Ammon's horn (tissue), 1 donor: ENCODE results near the gene FILIP1L.

Experiments
- DNase-seq: peaks from one replicate; pipeline ENCODE4 v3.0.0-alpha.2; 2016; ENCODE audit warnings: low spot score

Gene FILIP1L

DNA sequence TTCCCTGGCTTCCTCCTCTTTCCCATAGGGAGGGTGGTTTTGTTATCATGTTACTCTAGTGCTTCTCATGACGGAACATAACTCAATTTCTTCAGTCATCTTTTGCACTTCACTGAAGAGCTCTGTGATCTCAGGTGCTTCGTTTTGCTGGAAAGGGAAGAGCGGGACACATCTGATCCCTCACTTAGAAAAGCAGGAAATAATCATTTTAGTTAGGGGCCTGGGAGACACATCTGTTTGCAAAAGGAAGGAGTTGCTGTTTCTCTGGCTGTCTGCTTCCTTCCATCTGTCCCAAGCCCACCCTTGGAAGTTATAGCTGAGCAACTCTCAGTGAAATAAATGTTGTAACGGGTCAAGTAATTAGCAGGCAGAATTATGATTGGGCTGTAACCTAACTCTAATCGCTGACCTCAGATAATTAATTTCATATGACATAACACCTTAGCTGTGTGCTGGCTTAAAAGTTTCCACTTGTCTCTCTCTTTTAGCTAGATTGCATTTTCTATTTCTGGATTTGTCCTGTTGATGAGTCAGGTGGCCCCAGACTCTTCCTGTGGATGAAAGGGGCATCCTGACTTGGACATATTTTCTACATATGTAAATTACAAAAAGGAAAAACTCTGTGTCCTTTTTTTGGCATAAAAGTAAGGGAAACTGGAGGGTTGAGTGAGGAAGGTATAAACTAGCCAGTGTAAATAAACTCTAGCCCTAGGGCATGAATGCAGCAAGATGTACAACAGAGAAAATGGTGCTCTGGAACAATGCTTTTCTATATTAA is 11.0 kb upstream of the FILIP1L start:
- DNase-seq = no peak

DNA sequence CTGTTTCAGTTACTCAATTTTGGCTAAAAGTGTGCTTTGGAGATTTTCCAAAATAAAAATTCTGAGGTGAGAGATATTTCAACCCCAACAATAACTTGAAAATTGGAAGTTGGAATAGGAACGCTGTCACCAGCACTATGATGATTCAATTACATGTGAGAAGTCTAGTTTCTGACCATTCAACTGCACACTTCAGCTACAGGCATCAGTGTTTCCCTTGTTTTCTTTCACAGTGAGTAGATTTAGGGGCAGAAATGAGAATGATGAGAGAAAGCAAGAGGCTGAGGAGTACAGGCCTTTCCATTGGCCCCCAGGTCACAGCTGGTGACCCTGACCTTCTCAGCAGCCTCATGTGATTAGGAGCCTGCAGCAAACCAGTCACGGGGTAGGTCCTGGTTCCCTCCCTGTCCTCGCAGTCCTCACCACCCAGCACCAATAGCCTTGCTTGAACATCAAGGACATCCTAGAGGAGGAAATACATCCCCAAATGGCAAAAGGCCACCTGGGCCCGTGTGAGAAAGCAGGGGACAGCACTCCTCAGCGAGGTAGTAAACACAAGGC is 10.0 kb upstream of the FILIP1L start:
- no peak for DNase-seq

DNA sequence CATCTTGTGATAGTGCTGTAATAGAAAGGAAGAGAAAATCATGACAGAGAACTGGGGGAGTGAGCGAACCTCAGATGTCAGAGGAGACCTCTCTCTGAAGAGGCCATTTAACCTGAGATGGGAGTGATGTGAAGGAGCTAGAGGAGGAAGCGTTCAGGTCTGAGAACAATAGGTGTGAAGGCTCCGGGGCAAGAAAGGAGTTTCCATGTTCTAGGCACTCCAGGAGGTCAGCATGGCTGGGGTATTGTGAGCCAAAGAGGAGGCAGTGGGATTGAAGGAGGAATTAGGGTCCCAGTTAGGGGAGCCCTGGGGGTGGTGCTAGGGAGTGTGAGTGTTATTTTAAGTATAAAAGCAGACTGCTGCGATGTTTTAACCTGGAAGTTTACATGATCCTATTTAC is 8.8 kb upstream of the FILIP1L start:
- no peak for DNase-seq

DNA sequence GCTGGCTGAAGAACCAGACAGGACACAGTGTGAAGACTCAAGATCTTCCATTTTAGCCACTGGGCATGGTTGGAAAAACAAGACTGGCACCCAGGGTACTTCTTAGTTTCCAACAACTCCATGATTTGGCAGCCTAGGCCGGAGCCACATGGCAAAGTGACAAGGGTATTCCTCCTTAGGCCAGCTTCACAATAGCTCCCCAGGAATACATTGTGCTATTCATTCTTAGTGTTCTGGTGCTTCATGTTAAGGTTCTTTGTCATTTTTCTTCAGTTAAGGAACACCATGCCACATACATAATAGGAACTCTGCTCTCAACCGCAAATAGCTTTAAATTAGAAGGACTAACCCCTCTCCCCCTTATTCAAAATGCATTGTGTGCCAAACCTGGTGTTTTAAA is 8.0 kb upstream of the FILIP1L start:
- DNase-seq = no peak

DNA sequence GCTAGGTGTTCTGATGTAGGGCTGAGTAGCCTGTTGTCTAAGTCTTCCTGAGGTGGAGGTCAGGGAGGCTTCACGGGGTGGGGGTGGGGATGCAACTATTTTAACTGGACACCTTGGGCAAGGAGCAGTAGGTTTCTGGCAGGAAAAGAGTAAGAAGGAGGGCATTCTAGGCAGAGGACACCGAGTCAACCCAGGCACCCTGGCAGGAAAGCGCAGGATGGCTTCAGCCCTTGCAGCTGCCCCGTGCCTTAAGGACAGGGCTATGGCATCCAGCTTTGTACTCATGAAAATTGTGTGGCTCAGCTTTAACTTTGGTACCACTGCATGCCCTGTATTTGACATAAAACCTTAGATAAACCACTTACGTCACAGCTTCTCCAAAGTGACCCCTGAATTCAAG is 6.4 kb upstream of the FILIP1L start:
- DNase-seq = no peak

DNA sequence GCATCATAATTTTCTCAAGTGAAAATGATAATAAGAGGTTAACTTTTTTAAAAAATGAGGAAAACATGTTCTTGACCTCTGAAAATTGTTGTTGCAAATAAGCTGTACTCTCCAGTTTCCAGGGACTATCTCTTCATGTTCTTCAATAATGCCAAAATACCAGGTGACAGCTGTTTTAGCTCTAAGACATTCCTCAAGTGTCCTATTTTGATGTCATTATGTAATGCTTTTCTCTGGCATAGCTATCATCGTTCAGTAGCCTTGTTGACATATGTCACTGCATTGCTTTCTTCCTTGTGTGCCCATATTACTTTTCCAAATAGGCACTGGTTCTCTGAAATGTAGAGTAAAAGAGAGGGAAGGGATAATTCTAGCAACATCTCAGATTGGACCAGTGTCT is 5.7 kb upstream of the FILIP1L start:
- no peak for DNase-seq

DNA sequence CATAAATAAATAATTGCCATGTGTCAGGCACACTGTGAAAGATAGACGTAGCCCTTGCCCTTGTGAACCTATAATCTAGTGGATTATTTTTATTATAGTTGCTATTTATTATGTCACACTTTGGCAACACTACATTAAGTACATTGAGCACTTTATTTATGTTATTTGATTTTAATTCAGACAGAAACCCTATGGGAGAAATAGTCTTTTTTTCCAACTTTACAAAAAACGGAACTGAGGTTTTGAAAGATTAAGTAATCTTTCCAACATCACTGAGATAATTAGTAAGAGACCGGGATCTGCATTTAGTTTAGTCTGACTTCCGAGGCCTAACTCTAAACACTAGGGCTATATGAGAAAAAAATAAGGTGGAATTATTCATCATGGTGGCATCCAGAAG is 2.8 kb upstream of the FILIP1L start:
- DNase-seq = no peak

DNA sequence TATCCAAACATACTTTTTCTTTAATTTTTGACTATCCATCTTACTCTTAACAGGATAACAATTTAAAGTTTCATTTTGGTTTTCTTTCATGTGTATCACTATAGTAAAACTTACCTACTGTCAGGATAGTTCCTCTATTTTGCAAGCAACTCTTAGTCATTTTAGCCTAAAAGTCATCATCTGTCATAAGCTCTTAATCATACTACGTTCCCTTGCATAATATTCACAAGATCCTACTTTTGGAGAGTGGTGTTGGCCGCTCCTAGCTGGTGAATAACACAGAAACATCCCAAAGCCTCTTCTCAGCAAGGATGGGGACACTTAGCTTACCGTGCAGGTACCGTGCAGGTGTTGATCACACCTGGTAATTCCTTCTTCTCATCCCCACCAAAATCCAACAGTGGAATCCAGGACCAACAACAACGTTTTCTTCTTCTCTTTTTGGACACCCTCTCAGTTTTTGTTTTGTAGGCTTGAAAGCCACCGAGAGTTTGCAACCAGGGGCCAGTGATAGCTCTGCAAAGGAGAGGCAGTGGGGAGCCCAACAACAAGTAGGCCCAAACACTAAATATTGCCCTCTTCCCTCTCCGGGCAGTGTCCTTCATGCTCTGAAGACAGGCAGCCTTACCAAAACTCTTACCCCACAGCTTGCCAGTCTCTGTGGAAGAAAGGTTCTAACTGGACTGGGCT is 433 bp downstream of the FILIP1L start:
- DNase-seq = no peak

DNA sequence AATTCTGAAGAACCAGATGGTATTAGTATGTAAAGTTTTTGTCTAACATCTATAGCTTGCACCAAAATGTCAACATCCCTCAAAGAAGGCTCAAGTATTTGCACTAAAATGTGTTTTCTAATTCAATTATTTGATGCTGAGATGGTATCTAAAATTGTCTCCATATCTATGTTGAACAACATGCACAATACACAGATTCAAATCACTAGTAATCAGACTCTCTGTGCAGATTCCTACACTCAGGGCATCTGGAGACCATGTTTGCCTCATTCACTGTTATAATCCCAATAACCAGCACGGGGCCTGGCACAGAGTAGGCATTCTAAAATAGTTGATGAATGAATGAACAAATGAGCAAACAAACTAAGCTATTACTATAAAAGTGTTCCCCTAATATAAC is 2.6 kb downstream of the FILIP1L start:
- no peak for DNase-seq

DNA sequence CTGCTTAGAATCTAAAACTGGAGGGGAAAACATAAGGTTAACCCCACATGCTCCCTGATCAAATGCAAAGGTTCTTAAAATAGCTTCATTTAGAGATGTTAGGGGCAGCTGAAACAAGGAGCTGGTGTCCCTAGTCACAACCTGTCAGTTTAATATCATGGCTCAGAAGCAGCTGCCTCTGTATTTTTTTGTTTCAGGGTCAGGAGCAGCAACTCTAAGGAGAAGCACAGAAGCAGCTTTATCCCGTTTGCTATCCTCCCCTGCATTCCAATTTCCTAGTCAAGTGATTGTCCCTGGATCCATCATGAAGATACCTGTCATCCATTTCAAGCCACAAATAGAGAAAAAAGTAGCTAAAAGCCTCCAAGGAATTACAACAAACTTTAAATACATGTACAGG is 4.1 kb downstream of the FILIP1L start:
- DNase-seq = no peak

DNA sequence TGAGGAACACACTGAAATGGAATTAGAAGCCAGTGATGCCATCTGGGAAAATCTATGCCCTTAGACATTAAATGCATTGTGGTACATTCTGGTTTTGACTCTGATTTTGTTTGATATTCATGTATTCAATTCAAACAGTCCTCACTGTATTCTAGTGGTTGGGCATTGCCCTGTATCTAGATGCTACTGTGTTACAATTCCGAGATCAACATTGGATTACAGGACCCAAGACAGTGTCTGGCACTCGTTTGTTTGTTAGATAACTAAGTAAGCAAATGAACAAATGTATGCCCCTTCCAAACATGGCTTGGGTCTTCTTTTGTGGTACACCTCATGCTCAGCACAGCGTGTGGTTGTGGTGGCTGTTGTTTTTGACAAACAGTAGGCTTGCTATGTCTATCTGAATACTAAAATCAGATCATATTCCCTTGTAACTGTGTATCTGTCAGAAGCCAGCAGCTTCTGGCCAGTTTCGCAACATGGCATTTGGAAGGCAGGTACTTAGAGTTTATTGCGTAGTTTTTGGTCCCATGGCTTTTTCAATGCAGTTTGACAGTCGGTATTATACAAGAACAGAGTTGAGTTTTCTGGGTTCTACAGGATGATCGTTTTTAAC is 5.7 kb downstream of the FILIP1L start:
- DNase-seq = no peak

DNA sequence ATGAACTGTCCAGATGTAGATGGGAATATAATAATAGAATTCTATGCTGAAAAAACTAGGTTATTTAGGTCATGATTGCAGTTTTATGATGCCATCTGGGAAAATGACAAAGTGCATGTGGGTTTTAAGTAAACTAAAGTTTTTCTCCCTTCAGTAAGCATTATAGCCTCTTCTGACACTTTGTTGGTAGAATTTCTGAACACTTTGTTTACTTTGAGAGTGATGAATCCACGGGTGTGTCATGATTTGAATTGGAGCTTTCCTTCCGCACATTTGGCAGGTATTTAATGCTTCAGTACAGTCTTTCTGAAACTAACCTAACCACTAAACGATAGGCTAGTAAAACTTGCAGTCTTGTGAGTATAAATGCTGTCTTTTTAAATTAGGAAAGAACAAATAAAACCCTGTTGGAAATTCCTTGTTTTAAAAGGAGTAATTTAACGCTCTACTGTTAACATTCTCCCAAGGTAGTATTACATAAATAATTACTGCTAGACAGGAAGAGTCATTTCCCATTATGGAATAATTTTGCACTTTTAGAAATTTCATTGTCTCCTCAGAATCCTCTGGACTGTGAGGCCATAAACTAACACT is 7.0 kb downstream of the FILIP1L start:
- DNase-seq = no peak

DNA sequence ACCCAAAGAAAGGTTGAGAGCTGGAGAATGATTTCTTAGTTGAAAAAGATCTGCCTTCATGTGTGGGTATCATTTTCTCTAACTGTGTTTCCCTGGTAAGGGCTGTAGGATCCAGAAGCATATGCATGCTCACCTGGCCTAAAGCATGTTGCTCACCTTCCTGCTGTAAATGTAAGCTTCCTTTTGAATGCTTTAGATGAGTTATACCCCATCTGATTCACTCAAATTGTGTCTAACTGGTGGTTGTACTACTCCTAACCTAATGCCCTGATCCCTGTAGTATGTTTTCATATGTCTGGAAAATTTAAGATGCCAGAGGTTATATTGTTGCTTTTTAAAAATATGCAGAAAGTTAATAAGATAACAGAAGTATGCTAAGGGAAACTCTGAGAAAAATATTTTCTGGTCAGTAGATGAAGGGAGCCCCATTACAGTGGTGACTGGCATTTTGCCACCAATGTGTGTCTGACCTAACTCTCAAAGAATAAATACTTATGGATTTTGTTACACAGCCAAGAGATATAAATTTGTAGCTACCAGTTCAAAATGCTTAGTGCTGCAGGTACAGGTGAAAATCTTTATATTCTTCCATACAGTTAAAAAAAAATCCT is 7.7 kb downstream of the FILIP1L start:
- DNase-seq = no peak

DNA sequence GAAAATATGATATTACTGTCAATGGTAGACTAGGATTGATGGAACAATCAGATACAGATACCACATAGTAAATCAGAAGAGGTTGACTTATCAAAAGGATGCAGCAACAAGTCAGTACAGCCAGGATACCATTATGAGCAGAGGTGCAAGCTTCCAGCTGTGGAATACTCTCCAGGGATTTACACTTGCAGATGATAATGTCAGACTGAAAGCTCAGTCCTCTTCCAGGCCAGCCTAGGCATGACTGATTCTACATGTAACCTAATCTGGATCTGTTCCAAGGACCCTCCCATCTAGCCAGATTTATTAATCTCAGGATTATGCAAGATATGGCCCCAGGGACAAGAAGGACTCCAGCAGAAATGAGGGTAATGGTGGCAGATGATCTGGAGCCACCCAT is 8.2 kb downstream of the FILIP1L start:
- DNase-seq = no peak

DNA sequence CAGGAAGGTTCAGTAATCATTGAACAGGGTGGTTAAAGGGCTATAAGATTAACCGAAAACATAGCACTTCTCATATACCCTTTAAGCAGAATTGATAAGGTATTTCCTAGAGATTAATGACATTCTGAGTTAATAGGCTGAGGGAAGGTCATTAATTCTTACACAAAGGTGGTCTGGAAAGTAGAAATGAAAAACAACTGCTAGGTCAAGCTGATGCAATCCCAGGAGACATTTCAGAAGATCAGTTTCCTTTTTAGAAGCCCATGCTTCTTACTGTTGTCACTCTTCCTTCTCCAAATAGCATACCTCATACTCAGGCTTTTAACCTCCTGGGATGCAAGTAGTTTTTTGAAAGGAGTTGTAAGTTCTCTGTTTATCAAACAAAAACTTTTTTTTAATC is 8.8 kb downstream of the FILIP1L start:
- DNase-seq = no peak

DNA sequence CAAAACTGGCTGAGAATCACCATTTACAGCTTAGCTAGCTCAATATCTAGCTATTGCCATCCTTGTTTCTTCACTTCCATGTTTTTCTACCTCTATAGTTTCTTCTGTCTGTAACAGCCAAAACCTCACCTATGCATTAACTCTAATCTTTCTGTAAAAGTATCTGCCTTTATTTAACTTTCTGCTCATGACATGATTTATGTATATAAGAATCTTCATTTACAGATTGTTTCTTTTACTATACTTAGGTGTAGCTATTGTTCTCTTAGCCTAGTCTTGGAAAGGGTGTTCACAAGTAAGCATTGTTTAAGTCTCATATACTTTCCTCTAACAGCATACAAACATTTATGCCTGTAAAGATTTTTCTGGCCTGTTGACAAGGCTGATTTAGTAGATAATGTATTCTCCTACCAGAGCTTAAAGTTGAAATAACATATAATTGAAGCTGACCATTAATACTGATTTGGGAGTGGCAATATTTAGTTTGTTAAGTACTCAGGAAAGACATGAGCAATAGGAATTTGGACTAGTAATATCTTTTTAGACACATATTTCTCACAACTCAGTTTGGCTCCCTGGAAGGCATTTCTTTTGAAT is 9.4 kb downstream of the FILIP1L start:
- no peak for DNase-seq

DNA sequence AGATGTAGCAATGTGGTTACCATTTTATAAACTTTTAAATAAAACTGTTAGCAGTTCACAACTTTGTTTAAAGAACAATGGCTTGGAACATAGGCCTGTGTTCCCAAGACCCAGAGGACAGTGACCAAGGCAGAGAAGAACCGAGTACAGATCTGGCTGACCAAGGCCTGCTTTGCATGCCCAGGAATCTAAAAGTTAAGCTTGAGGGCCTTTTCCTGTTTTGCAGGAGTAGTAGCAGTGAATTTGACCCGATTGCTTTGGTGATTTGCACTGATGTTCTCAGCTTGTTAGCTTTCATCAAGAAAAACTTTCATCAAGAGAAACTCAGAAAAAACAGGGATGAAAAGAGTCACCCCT is 9.9 kb downstream of the FILIP1L start:
- DNase-seq = no peak

DNA sequence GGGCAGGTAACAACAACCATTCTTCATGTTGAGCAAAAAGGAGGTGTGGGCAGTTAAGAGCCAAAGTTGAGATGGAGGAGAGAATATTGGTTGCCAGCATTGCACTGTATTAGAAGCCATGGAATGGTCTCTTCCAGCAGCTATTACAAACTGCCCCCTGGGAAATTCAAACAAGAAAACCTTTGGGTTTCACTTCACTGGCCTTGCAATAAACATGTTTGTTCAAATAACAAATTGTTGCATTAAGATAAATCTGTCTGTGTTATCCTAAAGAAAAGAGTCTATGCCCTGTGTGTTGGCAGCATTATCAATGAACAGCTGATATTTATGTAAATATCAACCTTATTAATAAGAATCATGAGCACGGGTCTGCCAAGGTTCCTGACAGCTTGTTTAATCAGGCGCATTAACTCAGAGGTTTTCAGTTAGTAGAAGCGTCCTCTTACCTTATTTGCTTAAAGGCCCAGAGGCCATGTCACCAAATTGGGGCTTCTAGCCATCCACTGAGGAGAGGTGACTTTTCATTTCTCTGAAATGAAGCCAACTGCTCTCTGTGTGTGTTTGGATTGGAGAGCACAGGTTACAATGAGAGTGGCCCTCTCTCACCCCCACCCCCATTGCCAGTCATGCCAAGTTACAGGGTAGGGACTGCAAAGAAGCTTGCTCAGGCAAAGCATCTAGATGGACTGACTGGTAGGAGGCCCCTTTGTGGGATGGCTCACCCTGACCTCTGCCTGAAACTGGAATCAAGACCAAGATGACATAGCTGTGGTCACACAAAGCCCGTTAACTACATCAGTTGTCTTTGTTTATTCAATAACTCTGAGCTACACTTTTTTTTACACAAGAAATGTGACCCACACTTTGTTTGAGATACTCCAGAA is 10.5 kb downstream of the FILIP1L start:
- DNase-seq = no peak

DNA sequence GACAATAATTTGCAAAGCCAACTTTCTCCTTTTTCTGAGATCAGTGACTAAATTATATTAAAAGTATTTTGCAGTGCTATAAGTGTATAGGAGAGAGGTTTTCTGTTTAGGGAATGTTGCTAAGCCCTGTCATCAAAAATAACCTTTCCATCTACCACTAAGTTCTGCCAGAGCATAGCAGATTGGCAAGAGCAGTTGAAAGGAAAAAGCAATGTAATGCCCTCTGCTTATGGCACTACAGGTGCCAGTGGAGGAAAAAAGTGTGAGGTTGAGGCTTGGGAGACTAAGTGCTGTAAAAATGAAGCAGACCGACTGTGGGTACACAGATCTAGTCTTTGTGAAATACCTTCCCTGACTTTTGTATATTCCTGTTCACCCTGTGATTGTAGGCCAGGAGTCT is 11.5 kb downstream of the FILIP1L start:
- no peak for DNase-seq

DNA sequence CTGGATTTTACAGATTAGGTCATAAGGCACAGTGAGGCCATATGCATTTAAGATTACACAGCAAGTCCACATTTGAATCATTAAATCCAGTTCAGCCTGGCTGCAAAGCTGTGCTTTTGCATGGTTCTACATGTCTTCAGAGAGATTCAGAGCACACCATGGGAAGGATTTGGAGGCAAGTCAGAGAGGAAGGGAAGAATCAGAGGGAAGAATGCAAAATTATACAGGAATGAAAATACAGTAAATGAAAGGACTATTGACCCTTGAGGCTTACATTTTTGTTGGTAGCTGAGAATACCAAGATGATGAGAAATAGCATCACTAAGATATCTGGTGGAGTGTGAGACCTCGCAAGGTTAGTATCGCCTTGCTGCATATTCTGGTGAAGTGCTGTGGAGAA is 13.9 kb downstream of the FILIP1L start:
- no peak for DNase-seq

DNA sequence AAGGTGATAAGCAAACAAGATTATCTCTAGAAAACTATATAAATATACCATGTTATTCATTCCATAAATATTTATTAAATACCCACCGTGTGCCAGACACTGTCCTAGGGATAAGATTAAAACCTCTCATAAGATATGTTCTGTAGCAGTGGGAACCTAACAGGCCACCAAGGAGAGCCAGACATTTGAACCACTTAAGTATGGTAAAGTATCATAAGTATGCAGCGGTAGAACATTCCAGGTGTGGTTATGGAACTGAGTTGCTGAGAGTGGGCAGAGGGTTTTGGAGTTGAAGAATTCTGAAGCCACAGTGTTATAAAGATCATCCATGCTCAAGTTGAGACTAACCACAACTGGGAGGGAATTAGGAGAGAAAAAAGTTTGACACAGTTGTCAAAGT is 14.7 kb downstream of the FILIP1L start:
- DNase-seq = no peak
